ENCODE measurements around the gene LFNG.

Gene LFNG

GRCh38 chr7:2504128-2504888 lies 15.3 kb upstream of the LFNG start:
- DNase-seq, result no peak

GRCh38 chr7:2504889-2505375 lies 14.6 kb upstream of the LFNG start:
- DNase-seq, result no peak

GRCh38 chr7:2505401-2505800 lies 14.2 kb upstream of the LFNG start:
- DNase-seq, result no peak

- no peak for DNase-seq
Measured at GRCh38 chr7:2507208-2507916, 12.2 kb upstream of the LFNG start.

- no peak for DNase-seq
Measured at GRCh38 chr7:2507917-2508306, 11.7 kb upstream of the LFNG start.

GRCh38 chr7:2508327-2509215 lies 11.0 kb upstream of the LFNG start:
- no peak for DNase-seq

- DNase-seq, result no peak
Measured at GRCh38 chr7:2509298-2509906, 10.2 kb upstream of the LFNG start.

GRCh38 chr7:2510130-2510776 lies 9.3 kb upstream of the LFNG start:
- DNase-seq, result no peak

- no peak for DNase-seq
Measured at GRCh38 chr7:2510909-2511768, 8.4 kb upstream of the LFNG start.

- DNase-seq, result no peak
Measured at GRCh38 chr7:2511769-2512168, 7.8 kb upstream of the LFNG start.

- no peak for DNase-seq
Measured at GRCh38 chr7:2512179-2512661, 7.4 kb upstream of the LFNG start.

GRCh38 chr7:2512713-2513112 lies 6.9 kb upstream of the LFNG start:
- no peak for DNase-seq

- no peak for DNase-seq
Measured at GRCh38 chr7:2513702-2514101, 5.9 kb upstream of the LFNG start.

GRCh38 chr7:2514473-2515423 lies 4.8 kb upstream of the LFNG start:
- no peak for DNase-seq

GRCh38 chr7:2515424-2516193 lies 4.0 kb upstream of the LFNG start:
- DNase-seq, result no peak

GRCh38 chr7:2516194-2516555 lies 3.4 kb upstream of the LFNG start:
- no peak for DNase-seq

- no peak for DNase-seq
Measured at GRCh38 chr7:2517026-2517425, 2.5 kb upstream of the LFNG start.

- no peak for DNase-seq
Measured at GRCh38 chr7:2517678-2518507, 1.7 kb upstream of the LFNG start.
